ENCODE measurements around the gene CDH10.

Gene CDH10

DNA sequence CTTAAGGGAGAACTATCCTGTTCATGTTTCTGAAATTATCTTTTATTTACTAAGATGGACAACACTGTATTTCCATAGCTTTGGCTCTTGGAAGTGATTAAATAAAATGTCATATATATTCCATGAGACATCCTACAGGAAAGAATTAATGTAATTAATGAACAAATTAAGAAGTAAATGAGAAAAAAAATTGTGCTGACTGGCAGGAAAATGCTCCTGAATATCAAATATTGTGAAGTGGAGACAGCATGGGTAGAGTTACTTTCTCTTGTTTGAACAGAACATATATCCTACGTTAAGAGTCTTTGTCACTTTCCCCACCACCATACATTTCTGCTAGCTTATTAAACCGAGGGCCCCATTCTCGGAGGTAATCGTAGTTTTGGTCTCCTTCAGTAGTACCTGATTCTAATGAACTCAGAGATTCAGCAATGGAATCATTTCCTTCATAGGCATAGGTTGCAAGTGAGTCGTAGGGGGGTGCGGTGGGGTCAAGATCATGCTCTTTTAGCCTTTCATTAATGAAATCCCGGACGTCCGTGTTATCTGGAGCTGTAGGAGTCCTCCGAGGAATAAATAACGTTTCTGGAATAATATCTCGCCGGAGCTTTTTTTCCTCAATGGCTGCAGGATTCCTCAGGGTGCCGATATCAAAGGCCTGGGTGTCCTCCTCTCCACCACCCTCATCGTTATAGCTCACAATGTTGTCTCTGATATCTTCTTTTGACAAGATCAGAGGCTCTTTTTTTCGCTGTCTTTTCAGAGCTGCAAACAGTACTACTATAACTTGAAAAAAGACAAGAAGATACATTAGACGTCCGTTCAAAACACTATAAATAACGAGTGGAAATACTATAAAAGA, 157.2 kb downstream of the CDH10 start:
- H3K36me3 Mint-ChIP-seq, result no peaks in the 10 kb centered on the region
- DNase-seq, result no peak
- H3K27ac Mint-ChIP-seq, result no peak overlapping the region
- CTCF ChIA-PET, result no interaction called here
- H3K4me3 Mint-ChIP-seq, result no peak overlapping the region
- H3K4me1 Mint-ChIP-seq, result no peaks in the 10 kb centered on the region
- H3K27me3 Mint-ChIP-seq, result no peaks in the 10 kb centered on the region
- H3K9me3 Mint-ChIP-seq, result peaks cover 8% of the 10 kb centered on the region

GRCh38 chr5:24480952-24481351, 163.8 kb downstream of the CDH10 start:
- Mint-ChIP-seq H3K4me1 (no peaks in the 10 kb centered on the region), H3K9me3 (peaks cover 4% of the 10 kb centered on the region), H3K36me3 (no peaks in the 10 kb centered on the region), H3K27me3 (no peaks in the 10 kb centered on the region), H3K27ac (no peak overlapping the region), H3K4me3 (no peak overlapping the region)
- no peak for DNase-seq
- CTCF ChIA-PET, result no interaction called here

- H3K4me1 Mint-ChIP-seq, result no peaks in the 10 kb centered on the region
- CTCF ChIA-PET, result no interaction called here
- H3K36me3 Mint-ChIP-seq, result no peaks in the 10 kb centered on the region
- H3K9me3 Mint-ChIP-seq, result peaks cover 4% of the 10 kb centered on the region
- no peak for DNase-seq
- no peaks in the 10 kb centered on the region for H3K27me3 Mint-ChIP-seq
- H3K4me3 Mint-ChIP-seq, result no peak overlapping the region
- H3K27ac Mint-ChIP-seq, result no peak overlapping the region
Measured at GRCh38 chr5:24477958-24478357, 166.8 kb downstream of the CDH10 start.

- H3K4me3 Mint-ChIP-seq, result no peak overlapping the region
- no peaks in the 10 kb centered on the region for H3K4me1 Mint-ChIP-seq
- no peaks in the 10 kb centered on the region for H3K36me3 Mint-ChIP-seq
- CTCF ChIA-PET, result no interaction called here
- DNase-seq, result no peak
- no peaks in the 10 kb centered on the region for H3K27me3 Mint-ChIP-seq
- peaks cover 2% of the 10 kb centered on the region for H3K9me3 Mint-ChIP-seq
- H3K27ac Mint-ChIP-seq, result no peak overlapping the region
Measured at GRCh38 chr5:24475101-24475500, 169.7 kb downstream of the CDH10 start.

DNA sequence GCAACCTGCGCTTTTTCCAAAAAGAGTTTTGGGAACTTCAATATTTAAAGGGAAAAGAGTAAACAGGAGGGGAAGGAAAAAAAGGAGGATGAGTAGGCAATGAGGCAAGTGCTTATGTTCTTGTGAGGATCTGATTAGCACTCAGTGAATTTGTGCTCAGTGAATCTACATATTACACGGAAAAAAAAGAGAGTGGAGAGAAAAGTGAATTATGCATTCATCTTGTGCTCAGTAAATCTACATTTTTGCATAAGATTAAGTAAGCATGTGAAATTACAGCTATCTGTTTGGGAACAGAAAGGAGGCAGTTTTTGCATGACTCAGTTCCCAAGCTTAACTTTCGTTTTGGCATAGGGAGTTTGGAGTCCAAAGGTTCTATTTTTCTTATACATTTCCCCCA, 170.1 kb downstream of the CDH10 start:
- Mint-ChIP-seq H3K4me3 (no peak overlapping the region), H3K4me1 (no peaks in the 10 kb centered on the region), H3K9me3 (peaks cover 2% of the 10 kb centered on the region), H3K36me3 (no peaks in the 10 kb centered on the region), H3K27me3 (no peaks in the 10 kb centered on the region), H3K27ac (no peak overlapping the region)
- no peak for DNase-seq
- CTCF ChIA-PET, result no interaction called here

DNA sequence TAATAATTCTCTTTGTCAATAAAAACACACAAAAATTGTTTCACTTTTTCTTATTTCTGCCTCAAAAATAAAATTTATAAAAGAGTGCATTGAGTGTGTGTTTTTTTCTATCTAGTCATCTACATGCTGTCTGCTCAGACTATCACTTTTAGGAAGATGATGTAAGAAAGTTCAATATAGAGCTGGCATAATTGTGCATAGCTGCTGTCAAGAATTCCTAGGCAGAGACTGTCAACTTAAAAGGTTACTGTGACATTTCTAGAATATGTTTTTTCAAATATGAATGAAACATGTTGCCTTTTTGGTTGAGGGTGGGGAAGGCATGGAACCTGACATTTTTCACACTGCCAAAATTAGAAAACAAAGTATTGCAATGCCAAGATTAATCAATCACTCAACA, 172.3 kb downstream of the CDH10 start:
- CTCF ChIA-PET, result interaction anchor here (0.6 kb wide), 1 partner anchor 27 kb away, joined by 3 read pairs; no protein-coding TSS in a partner anchor
- Mint-ChIP-seq H3K27me3 (no peaks in the 10 kb centered on the region), H3K4me3 (no peak overlapping the region), H3K36me3 (no peaks in the 10 kb centered on the region), H3K4me1 (no peaks in the 10 kb centered on the region), H3K27ac (no peak overlapping the region), H3K9me3 (peaks cover under 1% of the 10 kb centered on the region)
- DNase-seq, result no peak

GRCh38 chr5:24444414-24444813, 200.4 kb downstream of the CDH10 start:
- H3K36me3 Mint-ChIP-seq, result no peaks in the 10 kb centered on the region
- H3K9me3 Mint-ChIP-seq, result peaks cover 9% of the 10 kb centered on the region
- no peak for DNase-seq
- no peak overlapping the region for H3K27ac Mint-ChIP-seq
- CTCF ChIA-PET, result no interaction called here
- H3K27me3 Mint-ChIP-seq, result no peaks in the 10 kb centered on the region
- H3K4me1 Mint-ChIP-seq, result no peaks in the 10 kb centered on the region
- H3K4me3 Mint-ChIP-seq, result no peak overlapping the region

GRCh38 chr5:24439465-24439864, 205.3 kb downstream of the CDH10 start:
- Mint-ChIP-seq H3K4me1 (no peaks in the 10 kb centered on the region), H3K4me3 (no peak overlapping the region), H3K9me3 (peaks cover 16% of the 10 kb centered on the region), H3K36me3 (no peaks in the 10 kb centered on the region), H3K27me3 (no peaks in the 10 kb centered on the region), H3K27ac (no peak overlapping the region)
- CTCF ChIA-PET, result no interaction called here
- DNase-seq, result no peak
